Keratinocyte (primary cell): Measurements from ENCODE around the gene VIPR1.

Source experiments
- CTCF ChIP-seq, 3 experiments: IDR thresholded peaks in 1 of 3; conservative IDR thresholded peaks in 1 of 3; optimal IDR thresholded peaks in 1 of 3; 2 replicates in 2 of 3; 3 replicates in 1 of 3; pipeline versions ENCODE3 to v1.5.1; 2011; ENCODE audit warnings: low read length in 3 of 3, mild to moderate bottlenecking in 3 of 3, moderate library complexity in 2 of 3, control low read depth in 1 of 3, inconsistent platforms in 1 of 3; ENCODE audit not compliant: insufficient read depth in 2 of 3; ENCODE audit errors: extremely low read depth in 1 of 3
- EZH2 ChIP-seq: IDR thresholded peaks from one replicate; pipeline ENCODE4 v1.6.1; 2012; ENCODE audit warnings: inconsistent platforms, mild to moderate bottlenecking, low read length, moderate library complexity

- TF ChIP-seq CTCF (optimal IDR thresholded peaks at IDR 0.05 in 1 of 3, IDR thresholded peaks at IDR 0.05 in 1 of 3, conservative IDR thresholded peaks at IDR 0.05 in 1 of 3; ENCODE audit: extremely low read depth in 1 of 3, insufficient read depth in 2 of 3, low read length in 3 of 3) (no peak), EZH2 (no peak)
Observed at GRCh38 chr3:42520906-42521305, 18.5 kb downstream of the VIPR1 start.
